NB4 (cell line): Measurements from ENCODE around the gene BCL2.

Experiments
- DNase-seq: peaks from one replicate; pipeline ENCODE4 v3.0.0; 2010; ENCODE audit warnings: low read depth
- H3K4me3 ChIP-seq: one replicate; pipeline ENCODE4 v1.5.1; 2011; ENCODE audit warnings: mild to moderate bottlenecking, low read depth, low read length, moderate library complexity
- CTCF ChIP-seq: IDR thresholded peaks from one replicate; pipeline ENCODE4 v1.5.1; 2012; ENCODE audit warnings: low read depth, low read length
- MAX ChIP-seq: IDR thresholded peaks from 2 replicates; pipeline ENCODE4 v1.6.1; 2011; ENCODE audit warnings: low read depth, low read length
- MYC ChIP-seq: IDR thresholded peaks from 2 replicates; pipeline ENCODE4 v1.6.1; 2011; ENCODE audit warnings: low read depth, low read length
- POLR2A ChIP-seq: IDR thresholded peaks from 2 replicates; pipeline ENCODE4 v1.6.1; 2011; ENCODE audit warnings: mild to moderate bottlenecking; ENCODE audit not compliant: insufficient read length; ENCODE audit errors: extremely low read depth

BCL2 gene

GRCh38 chr18:63316612-63317555 is 2.7 kb downstream of the BCL2 start:
- peak overlapping the region; percentile 99 for H3K4me3 ChIP-seq
- DNase-seq = peak; percentile 38
- TF ChIP-seq MAX = no peak
- TF ChIP-seq MYC = no peak
- no peak for TF ChIP-seq POLR2A
- no peak for TF ChIP-seq CTCF

GRCh38 chr18:63315876-63316275 is 3.7 kb downstream of the BCL2 start:
- H3K4me3 ChIP-seq = peak overlapping the region; percentile 99
- no peak for TF ChIP-seq MYC
- no peak for TF ChIP-seq POLR2A
- TF ChIP-seq CTCF = no peak
- no peak for TF ChIP-seq MAX
- DNase-seq = no peak

- H3K4me3 ChIP-seq = peak overlapping the region; percentile 99
- DNase-seq = no peak
- no peak for TF ChIP-seq MYC
- no peak for TF ChIP-seq MAX
- no peak for TF ChIP-seq CTCF
- TF ChIP-seq POLR2A = no peak
Observed at GRCh38 chr18:63315131-63315662, 4.4 kb downstream of the BCL2 start.

- no peak for DNase-seq
Observed at GRCh38 chr18:63314062-63314790, 5.3 kb downstream of the BCL2 start.

More at GRCh38 chr18:63314062-63314790, 5.3 kb downstream of the BCL2 start:
- peak overlapping the region; percentile 99 for H3K4me3 ChIP-seq
- no peak for TF ChIP-seq CTCF
- no peak for TF ChIP-seq MAX
- no peak for TF ChIP-seq MYC
